ENCODE data around the gene CMPK2.

- no peak for TF ChIP-seq CTCF (IDR thresholded peaks at IDR 0.05)
- no peak for TF ChIP-seq POLR2A (IDR thresholded peaks at IDR 0.05)
These were observed 49.1 kb upstream of the CMPK2 start for GRCh38 chr2:6914828-6915227.

Data from sigmoid colon (tissue), 3 donors.